ENCODE measurements around the gene EFL1.
A peak's percentile ranks its signal among the peaks of the same experiment; 100 is the strongest.
"Not testable (repeated sequence)": the region's sequence is repeated elsewhere in the genome, so short reads cannot be mapped to it uniquely, and the experiment has no call there.

EFL1 gene

GRCh38 chr15:82262422-82263026, at the start of gene EFL1, which contains the start of gene SAXO2:
Gene EFL1 (minus strand): TSS chr15:82262734. CDS start chr15:82261778, 956 bp downstream.
Gene SAXO2 (plus strand): TSS chr15:82262818. CDS start chr15:82262880, 62 bp downstream.
- peak; percentile 84 to 97 (median 97) for DNase-seq

DNA sequence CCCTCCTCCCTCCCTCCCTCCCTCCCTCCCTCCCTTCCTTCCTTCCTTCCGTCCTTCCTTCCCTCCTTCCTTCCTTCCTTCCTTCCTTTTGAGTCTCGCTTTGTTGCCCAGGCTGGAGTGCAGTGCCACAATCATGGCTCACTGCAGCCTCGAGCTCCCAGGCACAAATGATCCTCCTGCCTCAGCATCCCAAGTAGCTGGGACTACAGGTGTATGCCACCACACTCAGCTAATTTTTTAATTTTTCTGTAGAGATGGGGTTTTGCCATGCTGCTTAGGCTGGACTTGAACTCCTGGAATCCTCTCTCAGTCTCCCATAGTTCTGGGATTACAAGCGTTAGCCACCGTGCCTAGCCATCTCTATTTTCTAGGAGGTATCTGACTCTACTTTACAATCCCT, 48.8 kb upstream of the EFL1 start:
- DNase-seq: not testable (repeated sequence)

- DNase-seq: no peak
These were observed 47.3 kb upstream of the EFL1 start for GRCh38 chr15:82309802-82310201.

GRCh38 chr15:82307714-82308081, 45.2 kb upstream of the EFL1 start:
- no peak for DNase-seq

DNA sequence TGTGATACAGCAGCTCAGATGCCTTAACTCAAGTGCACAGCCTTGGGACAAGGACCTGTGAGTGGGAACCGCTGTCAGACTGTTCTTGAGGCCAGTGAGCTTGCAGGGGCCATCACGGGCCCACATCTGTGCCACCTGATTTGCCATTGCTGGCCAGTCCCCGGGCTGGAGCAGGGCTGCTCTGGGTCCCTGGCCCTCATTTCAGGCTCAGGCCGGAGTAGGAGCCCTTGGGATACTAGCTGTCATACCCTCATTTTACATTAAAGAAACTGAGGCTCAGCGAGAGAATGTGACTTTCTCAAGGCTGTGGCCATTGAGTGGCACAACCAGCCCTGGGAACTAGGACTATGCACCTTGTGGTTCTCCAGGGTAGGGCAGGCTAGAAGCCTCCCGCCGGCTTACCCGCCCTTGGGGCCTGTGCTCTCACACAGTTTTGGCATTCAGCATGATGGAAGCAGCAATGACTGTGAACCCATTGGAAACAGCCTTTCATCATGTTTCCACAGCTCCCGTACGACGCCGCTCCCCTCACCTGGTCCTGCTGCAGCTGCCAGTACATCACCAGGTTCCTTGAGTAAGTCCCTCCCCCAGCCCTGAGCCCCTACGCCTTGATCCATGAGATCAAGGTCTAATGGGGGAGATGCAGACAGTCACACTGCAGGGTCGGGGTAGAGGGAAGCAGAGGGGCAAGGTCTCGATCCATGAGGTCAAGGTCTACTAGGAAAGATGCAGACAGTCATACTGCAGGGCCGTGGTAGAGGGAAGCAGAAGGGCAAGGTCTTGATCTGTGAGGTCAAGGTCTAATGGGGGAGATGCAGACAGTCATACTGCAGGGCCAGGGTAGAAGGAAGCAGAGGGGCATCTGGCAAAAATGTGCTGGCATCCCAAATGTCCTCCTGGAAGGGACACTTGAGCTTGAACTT, 44.5 kb upstream of the EFL1 start:
- DNase-seq: no peak

- no peak for DNase-seq
These were observed 43.1 kb upstream of the EFL1 start for GRCh38 chr15:82305621-82306048.

DNA sequence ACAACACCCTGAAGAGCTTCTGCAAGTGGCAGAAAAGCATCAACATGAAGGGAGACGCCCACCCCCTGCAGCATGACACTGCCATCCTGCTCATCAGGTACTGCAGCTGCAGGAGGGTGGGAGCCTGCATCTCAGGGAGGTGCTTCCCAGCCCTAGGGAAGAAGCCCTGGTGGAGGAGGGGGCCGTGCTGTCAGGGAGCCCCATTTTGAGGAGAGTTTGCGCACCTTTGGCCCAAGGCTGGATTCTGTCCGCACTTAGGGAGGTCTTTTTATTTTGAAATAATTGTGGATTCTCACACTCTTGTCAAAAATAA, 42.2 kb upstream of the EFL1 start:
- DNase-seq: no peak

DNA sequence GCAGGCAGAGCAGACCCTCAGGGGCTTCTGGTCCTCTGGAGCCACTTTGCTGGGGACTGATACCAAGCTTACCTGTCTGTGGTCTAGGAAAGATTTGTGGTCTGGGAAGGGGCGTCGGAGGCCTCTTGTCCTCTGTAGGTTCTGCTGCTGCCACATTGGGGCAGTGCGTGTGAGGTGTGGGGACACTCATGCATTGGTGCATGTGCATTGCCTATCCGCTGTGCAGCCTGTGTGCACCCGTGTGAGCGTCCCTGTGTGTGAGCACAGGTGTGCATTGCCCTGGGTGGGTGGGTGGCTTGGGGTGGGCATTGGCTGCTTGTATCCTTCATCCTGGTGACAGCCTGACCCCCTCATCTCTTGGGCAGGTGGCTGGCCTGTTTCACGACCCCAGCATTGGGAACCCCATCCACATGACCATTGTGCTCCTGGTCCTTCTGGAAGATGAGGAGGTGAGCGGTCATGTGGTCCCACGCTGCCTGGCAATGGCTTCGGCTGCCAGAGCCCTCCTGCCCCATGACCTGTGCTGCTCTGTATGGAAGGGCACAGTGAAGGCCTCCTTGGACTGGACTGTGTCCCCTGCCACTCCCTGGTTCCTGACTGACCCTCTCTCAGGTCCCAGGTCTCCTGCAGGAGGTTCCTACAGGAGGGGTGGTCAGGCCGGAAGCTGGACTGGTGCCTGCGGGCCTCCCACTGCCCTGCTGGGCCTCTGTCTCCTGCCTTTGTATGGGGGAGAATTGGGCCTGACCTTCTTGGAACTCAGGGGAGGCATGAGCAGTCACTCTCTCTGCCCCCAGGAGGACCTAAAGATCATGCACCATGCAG, 41.6 kb upstream of the EFL1 start:
- no peak for DNase-seq

DNA sequence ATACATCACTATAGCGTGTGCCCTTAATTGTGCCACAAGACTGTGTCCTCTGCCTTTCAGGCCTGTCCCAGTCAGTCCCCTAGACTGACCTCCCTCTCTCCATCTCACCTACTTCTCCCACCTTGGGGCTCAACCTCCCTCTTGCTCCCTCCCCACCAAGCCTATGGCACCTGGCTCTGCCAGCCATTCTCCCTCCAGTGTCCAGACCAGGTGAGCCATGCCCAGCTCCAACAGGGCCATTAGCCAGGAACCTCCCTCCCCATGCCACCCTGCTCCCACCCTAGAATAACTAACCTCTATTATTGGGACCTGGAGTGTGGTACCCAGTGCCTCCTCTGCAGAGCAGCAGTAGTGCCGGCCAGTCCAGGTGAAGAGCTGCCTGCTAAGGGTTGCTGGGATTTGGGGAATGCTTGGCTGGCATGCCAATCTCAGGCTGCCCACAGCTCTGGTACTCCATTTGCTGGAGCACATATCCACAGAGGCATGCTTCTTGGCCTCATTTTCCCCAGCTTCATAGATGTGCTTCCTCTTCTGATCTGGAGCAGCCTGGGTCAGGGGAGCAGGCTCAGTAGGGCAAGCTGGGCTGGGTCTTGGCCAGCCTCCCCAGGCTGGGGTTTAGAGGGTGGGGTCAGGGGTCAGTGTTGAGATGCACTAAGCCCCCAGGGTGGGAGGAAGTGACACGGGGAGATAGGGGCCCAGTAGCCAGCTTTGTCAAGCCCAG, 38.9 kb upstream of the EFL1 start:
- no peak for DNase-seq

GRCh38 chr15:82300883-82301282, 38.3 kb upstream of the EFL1 start:
- DNase-seq: no peak

DNA sequence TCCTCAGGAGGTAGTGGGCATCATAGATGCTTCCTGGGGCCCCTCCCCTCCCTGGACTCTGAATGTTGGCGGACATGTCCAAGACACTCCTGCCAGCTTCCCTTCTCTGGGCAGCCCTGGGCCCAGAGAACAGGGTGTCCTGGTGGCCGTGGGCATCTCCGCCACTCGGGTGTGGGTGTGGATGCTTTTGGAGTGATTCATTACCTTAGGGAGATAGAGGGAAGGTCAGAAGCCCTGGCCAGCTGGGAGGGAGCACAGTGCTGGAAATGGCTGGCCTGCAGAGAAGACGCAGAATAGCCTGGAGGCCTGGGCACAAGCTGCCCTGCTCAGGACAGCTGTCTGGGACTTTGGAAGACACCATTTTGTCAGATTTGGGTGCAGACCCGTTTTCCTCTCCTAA, 37.8 kb upstream of the EFL1 start:
- not testable (repeated sequence) for DNase-seq

DNA sequence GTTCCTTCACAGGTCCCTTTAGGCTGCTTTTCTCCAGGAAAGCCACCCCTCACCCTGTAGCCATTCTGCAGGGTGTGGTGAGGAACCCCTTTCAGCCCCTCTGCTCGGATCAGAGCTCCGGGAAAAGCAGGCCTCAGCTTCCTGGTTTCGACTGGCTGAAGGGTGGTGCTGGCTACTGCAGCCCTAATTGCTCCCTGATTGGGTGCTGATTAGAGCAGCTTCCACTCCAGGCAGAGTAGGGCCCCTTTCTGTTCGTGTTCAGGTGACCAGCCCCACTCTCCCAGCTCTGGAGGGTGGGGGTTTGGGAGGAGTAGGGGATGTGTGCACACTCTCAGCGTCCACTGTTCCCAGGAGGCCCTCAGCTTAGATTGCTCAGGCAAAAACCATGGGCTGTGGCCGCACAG, 37.0 kb upstream of the EFL1 start:
- DNase-seq: not testable (repeated sequence)

- DNase-seq: no peak
These were observed 36.0 kb upstream of the EFL1 start for GRCh38 chr15:82298520-82298919.

- DNase-seq: no peak
These were observed 35.5 kb upstream of the EFL1 start for GRCh38 chr15:82298032-82298431.

- no peak for DNase-seq
These were observed 35.0 kb upstream of the EFL1 start for GRCh38 chr15:82297546-82297945.

- no peak for DNase-seq
These were observed 31.6 kb upstream of the EFL1 start for GRCh38 chr15:82294061-82294690.

DNA sequence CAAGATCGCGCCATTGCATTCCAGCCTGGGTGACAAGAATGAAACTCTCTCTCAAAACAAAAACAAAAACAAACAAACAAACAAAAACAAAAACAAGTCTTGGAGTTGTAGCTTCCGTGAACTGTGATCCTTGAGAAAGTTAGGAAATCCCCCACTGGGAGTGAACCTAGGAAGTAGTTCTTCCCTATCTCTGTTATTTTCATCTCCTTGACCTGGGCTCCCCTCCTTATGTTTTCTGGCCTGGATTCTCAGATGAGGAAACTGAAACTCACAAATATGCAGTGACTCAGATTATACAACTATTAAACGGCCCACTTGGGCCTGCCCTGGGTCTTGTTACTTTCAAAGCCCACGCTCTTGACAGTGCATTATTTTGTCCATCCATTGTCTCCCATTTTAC, 29.7 kb upstream of the EFL1 start:
- DNase-seq: no peak

GRCh38 chr15:82288202-82288601, 25.7 kb upstream of the EFL1 start:
- not testable (repeated sequence) for DNase-seq

DNA sequence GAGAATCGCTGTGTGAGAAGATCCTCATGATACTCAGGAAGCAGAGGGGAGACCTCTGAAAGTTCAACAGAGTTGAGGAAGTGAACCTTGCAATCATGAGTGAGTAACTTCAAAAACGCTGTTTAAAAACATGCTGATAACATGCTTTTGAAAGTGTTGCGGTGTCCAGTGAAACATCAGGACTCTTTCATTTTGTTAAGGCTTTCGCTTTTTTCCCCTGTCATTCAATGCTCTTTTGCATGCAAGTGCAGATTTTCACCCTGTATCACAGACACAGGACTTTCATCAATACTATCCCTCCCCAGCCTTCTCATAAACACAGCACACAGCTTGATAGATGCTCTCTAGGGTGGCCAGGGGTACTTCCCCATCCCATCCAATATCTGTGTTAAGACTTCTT, 23.9 kb upstream of the EFL1 start:
- DNase-seq: not testable (repeated sequence)

DNA sequence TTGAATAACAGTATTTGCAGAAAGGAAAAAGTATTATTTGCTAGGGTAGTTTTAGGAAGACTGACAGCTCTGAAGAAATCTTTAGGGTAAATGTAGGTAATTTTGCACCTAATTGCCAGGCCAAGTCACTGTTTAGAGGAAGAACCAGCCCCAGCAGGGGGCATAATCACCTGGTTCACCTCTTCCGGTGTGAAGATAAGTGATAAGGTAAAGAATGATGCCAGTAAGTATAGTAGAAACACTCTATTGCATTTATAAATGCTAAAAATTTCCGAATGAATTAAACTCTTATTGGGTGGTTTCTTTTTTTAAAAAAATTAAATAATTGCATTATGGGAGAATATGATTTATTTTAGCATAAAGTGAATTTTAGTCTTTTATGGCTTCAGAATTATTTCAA, 21.8 kb upstream of the EFL1 start:
- not testable (repeated sequence) for DNase-seq

DNA sequence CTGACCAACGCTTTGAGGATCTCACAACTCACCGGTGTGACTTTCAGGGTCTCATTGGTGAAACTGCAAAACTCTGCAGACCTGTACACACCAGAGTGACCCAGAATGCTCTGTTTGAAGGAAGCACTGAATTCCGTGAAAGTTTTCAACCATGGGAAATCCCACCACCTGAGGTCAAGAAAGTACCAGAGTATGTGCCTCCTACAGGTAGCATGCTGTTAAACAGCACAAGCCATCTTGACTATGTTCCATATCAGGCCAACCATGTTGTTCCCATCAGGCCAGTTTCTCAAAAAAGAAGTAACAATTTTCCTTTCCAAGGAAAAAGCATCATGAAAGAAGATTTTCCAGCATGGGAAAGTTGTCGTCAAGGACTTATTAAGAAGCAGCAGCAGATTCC, 19.9 kb upstream of the EFL1 start:
- DNase-seq: not testable (repeated sequence)

GRCh38 chr15:82281276-82281675, 18.7 kb upstream of the EFL1 start:
- DNase-seq: not testable (repeated sequence)

Measured in NCI-H1417 (cell line).